Natural killer cell treated with Interleukin-12 subunit alpha and Interleukin-12 subunit beta and Interleukin-15 and Interleukin-18, amount 100 ng/mL, for 72 hours (primary cell): ENCODE results near the gene SIPA1L3. TPM values are rescaled to one million over a fixed set of nuclear protein-coding genes. Genes with fewer than 3 reads are reported as not detected.
A peak's percentile ranks its signal among the peaks of the same experiment; 100 is the strongest.

Experiments
- ATAC-seq, 2 donors: fragments of 150-1000 bp; cut with Tn5 transposase in 1 of 2; sonication (Bioruptor Pico), chemical (Tn5 transposase) in 1 of 2; 2 replicates each; pipeline ENCODE4 v1.10.0; 2021
- DNase-seq: peaks from one replicate; pipeline ENCODE4 v3.0.0; 2022; ENCODE audit warnings: low spot score
- H3K27ac Mint-ChIP-seq, 2 donors: 1 replicate in 1 of 2; 2 replicates in 1 of 2; pipeline ENCODE4 v1.8.0; 2022; ENCODE audit warnings: mixed read lengths in 2 of 2, mild to moderate bottlenecking in 1 of 2, moderate library complexity in 1 of 2
- H3K27me3 Mint-ChIP-seq, 2 donors: 1 replicate in 1 of 2; 2 replicates in 1 of 2; pipeline ENCODE4 v1.8.0; 2022; ENCODE audit warnings: mixed read lengths in 2 of 2
- H3K36me3 Mint-ChIP-seq: one replicate; pipeline ENCODE4 v1.8.0; 2022; ENCODE audit warnings: mixed read lengths
- H3K4me1 Mint-ChIP-seq, 2 donors: 1 replicate in 1 of 2; 2 replicates in 1 of 2; pipeline ENCODE4 v1.8.0; 2022; ENCODE audit warnings: low read depth in 2 of 2, mixed read lengths in 2 of 2, mild to moderate bottlenecking in 1 of 2
- H3K4me3 Mint-ChIP-seq: one replicate; pipeline ENCODE4 v1.8.0; 2022; ENCODE audit warnings: mixed read lengths
- H3K9me3 Mint-ChIP-seq: 2 replicates; pipeline ENCODE4 v1.8.0; 2022; ENCODE audit warnings: mixed read lengths
- total RNA-seq, 2 donors: library from RNA; stranded (reverse); gene quantifications; one replicate each; pipeline ENCODE4 v1.2.3, GENCODE V29; 2022

The SIPA1L3 gene
- total RNA-seq, 2 donors from 2014 or later: 16.8 to 31.0 TPM

DNA sequence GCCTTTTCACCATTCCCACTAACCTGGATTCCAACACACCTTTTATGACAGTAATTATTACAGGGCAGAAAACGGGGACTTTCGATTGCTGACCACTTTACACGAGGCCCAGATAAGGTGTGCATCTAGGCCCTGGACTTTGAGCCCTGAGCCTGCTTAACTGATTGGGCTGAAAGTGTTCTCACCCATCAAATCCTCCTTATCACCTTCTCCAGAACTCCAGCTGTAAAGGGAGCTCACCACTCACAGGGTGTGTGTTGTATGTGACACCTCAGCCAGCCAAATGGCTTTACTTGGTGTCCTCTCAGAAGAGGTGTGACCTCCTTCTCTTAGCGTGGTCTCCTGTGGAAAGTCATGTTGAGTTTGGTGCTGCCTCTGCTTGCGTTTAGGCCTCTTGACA, 36.5 kb downstream of the SIPA1L3 start:
- DNase-seq (no peak), ATAC-seq (no peak)
- peaks cover 4 to 10% of the 10 kb centered on the region in 2 donors for H3K4me1 Mint-ChIP-seq
- no peaks in the 10 kb centered on the region for H3K9me3 Mint-ChIP-seq
- H3K27ac Mint-ChIP-seq: no peak overlapping the region
- H3K27me3 Mint-ChIP-seq: no peaks in the 10 kb centered on the region
- H3K4me3 Mint-ChIP-seq: no peak overlapping the region
- H3K36me3 Mint-ChIP-seq: no peaks in the 10 kb centered on the region

DNA sequence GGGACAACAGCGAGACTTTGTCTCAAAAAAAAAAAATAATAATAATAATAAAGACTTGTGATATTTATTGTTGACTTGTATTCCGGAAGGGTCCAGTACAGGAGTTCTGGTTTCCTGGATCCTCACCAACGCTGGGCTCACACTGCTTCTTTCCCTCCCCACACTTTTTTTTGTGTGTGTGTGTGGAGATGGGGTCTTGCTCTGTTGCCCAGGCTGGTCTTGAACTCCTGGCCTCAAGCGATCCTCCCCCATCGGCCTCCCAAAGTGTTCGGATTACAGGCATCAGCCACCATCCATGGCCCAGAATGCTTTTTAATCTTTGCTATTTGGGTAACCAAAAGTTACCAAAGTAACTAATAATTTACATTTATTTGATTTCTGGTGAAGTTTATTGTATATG, 39.1 kb downstream of the SIPA1L3 start:
- Mint-ChIP-seq H3K4me1 (peaks cover 4 to 13% of the 10 kb centered on the region in 2 donors), H3K9me3 (no peaks in the 10 kb centered on the region), H3K27me3 (no peaks in the 10 kb centered on the region), H3K36me3 (no peaks in the 10 kb centered on the region), H3K4me3 (no peak overlapping the region), H3K27ac (no peak overlapping the region)
- ATAC-seq: no peak
- DNase-seq: no peak

DNA sequence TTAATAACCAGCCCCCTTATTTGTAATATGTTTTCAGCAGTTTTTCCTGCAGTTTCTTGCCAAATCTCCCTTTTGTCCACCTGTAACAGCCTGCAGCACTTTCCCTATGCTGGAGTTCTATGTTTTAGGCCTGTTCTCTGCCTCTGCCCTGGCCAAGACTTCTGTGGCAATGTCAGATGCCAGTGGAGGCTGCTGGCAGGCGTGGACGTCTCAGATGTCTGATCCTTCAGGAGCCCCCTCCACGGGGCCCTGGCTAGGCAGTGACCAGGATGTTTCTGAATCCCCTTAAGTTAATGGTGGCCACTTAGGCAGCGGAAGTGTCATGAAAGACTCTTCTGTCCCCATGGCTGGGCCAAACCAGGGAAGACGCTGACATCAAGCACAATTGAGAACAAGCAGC, 40.8 kb downstream of the SIPA1L3 start:
- DNase-seq (no peak), ATAC-seq (no peak)
- Mint-ChIP-seq H3K36me3 (no peaks in the 10 kb centered on the region), H3K4me3 (no peak overlapping the region), H3K9me3 (no peaks in the 10 kb centered on the region), H3K27ac (peak overlapping the region in 1 of 2 donors; percentile 59), H3K4me1 (peaks cover 4 to 8% of the 10 kb centered on the region in 2 donors), H3K27me3 (no peaks in the 10 kb centered on the region)

DNA sequence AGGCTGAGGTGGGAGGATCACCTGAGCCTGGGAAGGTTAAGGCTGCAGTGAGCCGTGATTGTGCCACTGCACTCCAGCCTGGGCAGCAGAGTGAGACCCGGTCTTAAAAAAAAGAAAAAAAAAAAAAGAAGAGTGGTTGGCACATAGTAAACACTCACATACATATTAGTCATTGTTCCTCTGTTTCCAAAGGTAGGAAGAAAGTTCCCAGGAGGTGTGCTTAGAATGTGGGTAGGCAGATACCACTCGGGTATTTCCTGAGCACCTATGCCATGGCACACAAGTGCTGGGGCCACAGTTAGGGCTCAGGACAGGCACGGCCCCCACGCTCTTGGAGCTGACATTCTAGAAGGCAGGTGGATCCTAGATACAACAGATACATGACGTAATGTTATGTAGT, 41.4 kb downstream of the SIPA1L3 start:
- Mint-ChIP-seq H3K27ac (no peak overlapping the region), H3K4me1 (peaks cover 4 to 6% of the 10 kb centered on the region in 2 donors), H3K9me3 (no peaks in the 10 kb centered on the region), H3K4me3 (no peak overlapping the region), H3K36me3 (no peaks in the 10 kb centered on the region), H3K27me3 (no peaks in the 10 kb centered on the region)
- no peak for DNase-seq
- ATAC-seq: no peak

DNA sequence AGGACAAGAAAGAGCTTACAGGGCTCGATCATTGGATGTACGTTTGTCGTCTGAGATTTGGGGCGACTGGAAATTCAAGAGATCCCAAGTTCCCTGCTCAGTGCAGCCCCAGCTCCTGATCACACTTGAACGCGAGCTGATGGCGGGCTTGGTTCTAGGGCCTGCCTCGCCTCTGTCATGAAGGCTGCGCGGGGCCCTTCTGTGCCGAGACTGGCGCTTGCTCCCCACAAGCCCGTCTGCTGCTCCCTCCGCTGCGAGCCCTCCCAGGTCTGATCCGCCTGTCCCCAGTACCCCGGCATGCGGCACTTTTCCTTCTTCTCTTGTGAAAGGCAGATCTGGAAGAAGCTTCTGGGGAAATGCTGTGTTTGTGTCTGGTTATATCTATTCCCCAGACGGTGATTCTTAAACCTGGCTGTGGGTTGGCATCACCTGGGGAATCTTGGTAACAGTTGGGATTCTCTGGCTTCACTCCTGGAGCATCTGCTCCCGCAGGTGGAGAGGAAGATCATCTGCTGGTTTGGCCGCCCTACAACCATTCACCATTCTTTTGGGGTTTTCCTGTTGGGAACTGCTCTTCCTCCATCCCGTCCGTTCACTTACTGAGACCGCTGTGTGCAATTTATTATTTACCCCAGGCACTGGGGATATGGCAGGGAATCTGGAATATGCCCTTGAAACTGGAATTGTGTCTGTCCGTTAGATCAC, 43.6 kb downstream of the SIPA1L3 start:
- no peaks in the 10 kb centered on the region for H3K36me3 Mint-ChIP-seq
- no peaks in the 10 kb centered on the region for H3K27me3 Mint-ChIP-seq
- no peaks in the 10 kb centered on the region for H3K9me3 Mint-ChIP-seq
- H3K27ac Mint-ChIP-seq: no peak overlapping the region
- H3K4me1 Mint-ChIP-seq: peaks cover 4 to 9% of the 10 kb centered on the region in 2 donors
- ATAC-seq (no peak), DNase-seq (no peak)
- no peak overlapping the region for H3K4me3 Mint-ChIP-seq

DNA sequence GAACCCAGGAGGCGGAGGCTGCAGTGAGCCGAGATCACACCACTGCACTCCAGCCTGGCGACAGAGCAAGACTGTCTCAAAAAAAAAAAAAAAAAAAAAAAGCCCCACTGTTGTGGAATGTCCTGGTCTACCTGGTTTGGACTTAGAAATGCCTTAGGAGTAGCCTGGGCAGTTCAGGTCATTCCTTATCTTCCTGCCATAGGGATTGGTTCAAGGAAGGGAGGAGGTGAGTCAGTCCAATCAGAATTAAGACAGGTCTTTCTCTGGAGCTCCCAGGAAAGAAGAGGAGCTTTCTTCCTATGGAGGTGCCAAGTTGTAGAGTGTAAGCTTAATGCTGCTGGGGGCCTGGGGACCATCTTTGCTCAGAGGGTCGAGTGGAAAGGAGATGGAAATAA, 44.8 kb downstream of the SIPA1L3 start:
- peaks cover 4 to 9% of the 10 kb centered on the region in 2 donors for H3K4me1 Mint-ChIP-seq
- no peak overlapping the region for H3K4me3 Mint-ChIP-seq
- H3K9me3 Mint-ChIP-seq: no peaks in the 10 kb centered on the region
- H3K27me3 Mint-ChIP-seq: no peaks in the 10 kb centered on the region
- DNase-seq (no peak), ATAC-seq (no peak)
- no peaks in the 10 kb centered on the region for H3K36me3 Mint-ChIP-seq
- H3K27ac Mint-ChIP-seq: no peak overlapping the region

DNA sequence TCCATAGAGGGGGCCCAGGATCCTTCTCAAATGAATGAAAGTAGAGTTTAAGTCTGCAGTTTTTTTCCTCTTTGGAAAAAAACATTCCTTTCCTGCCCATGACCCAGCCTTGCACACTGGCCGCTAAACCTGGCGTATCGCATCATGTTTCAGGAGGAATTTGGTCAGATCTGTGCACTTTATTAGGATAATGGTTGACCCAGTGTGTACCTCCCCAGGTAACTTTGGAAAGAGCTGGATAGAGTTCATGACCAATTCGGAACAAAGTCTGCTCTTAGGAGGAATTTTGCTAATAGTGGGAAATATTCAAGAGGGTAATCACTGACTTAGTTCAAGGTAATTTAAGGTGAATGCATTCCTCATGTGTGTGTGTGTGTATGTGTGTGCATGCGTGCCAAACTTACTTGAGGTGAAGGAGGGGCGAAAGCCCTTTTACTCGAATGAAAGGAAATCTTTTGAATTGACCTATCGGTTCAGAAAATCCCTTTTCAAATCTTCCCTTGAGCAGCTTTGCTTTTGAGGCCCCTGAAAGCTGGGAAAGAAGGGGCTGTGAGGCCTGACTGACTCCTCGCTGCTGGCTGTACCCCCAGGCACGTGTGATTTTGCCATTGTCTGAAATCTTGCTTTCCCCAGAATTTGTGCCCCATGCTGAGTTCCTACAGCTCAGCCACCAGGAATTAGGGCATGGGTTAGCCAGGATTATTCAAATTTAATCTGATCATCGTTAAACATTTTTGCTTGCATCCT, 46.3 kb downstream of the SIPA1L3 start:
- Mint-ChIP-seq H3K27me3 (no peaks in the 10 kb centered on the region), H3K36me3 (no peaks in the 10 kb centered on the region), H3K27ac (no peak overlapping the region), H3K4me3 (no peak overlapping the region), H3K4me1 (peaks cover 4 to 11% of the 10 kb centered on the region in 2 donors), H3K9me3 (no peaks in the 10 kb centered on the region)
- no peak for DNase-seq
- ATAC-seq: no peak

DNA sequence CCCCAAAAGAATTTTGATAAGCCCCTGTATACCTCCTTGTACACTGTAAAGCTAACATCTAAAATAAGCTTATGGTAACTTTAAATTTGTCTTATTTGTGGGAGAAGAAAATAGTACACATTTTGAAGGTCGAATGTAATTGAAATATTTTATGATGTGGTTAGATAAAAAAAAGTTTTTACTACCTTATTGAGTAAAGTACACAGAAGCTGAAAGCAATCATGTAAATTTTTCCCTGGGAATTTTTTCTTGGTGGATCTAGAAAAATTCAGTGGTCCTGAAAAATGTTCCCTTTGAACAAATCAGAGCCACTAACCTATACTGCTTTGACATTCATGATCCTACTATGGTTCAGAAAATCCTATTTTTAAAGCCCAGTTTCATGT, 46.9 kb downstream of the SIPA1L3 start:
- no peaks in the 10 kb centered on the region for H3K9me3 Mint-ChIP-seq
- H3K27ac Mint-ChIP-seq: no peak overlapping the region
- H3K27me3 Mint-ChIP-seq: no peaks in the 10 kb centered on the region
- DNase-seq: no peak
- H3K4me1 Mint-ChIP-seq: peaks cover 8 to 11% of the 10 kb centered on the region in 2 donors
- ATAC-seq: no peak
- no peak overlapping the region for H3K4me3 Mint-ChIP-seq
- H3K36me3 Mint-ChIP-seq: no peaks in the 10 kb centered on the region

DNA sequence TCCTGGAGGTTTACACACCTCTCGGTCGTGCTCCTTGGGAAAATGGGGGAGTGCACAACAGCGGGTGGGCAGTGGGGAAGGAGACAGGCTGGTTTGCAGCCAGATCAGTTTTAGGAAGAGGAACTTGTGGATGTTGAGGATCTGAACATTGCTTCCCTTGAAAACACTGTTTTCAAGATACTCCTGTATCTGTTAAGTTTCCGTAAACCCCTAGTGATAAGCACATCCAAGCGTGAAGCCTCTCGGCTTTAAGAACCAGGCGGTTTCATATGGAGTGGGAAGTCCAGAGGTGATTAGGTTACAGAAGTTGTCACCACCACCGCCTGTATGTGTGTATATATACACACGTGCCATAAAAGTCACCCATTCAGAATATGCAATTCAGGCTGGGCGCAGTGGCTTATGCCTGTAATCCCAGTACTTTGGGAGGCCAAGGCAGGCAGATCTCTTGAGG, 47.4 kb downstream of the SIPA1L3 start:
- Mint-ChIP-seq H3K27me3 (no peaks in the 10 kb centered on the region), H3K36me3 (no peaks in the 10 kb centered on the region), H3K27ac (no peak overlapping the region), H3K4me3 (no peak overlapping the region), H3K9me3 (no peaks in the 10 kb centered on the region), H3K4me1 (peaks cover 13 to 14% of the 10 kb centered on the region in 2 donors)
- no peak for ATAC-seq
- no peak for DNase-seq

DNA sequence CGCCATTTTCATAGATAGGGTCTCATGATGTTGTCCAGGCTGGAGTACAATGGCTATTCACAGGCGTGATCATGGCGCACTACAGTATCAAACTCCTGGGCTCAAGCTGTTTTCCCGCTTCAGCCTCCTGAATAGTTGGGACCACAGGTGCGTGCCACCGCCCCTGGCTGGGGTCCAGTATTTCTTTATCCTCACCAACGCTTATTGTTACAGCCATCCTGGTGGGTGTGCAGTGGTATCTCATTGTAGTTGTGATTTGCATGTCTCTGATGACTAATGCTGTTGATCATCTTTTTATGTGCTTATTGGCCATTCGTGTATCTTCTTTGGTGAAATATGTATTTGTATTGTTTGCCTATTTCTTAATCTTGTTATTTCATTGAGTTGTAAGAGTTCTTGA, 49.0 kb downstream of the SIPA1L3 start:
- no peaks in the 10 kb centered on the region for H3K27me3 Mint-ChIP-seq
- no peaks in the 10 kb centered on the region for H3K36me3 Mint-ChIP-seq
- DNase-seq (no peak), ATAC-seq (no peak)
- no peak overlapping the region for H3K27ac Mint-ChIP-seq
- H3K4me1 Mint-ChIP-seq: peaks cover 11 to 16% of the 10 kb centered on the region in 2 donors
- no peaks in the 10 kb centered on the region for H3K9me3 Mint-ChIP-seq
- no peak overlapping the region for H3K4me3 Mint-ChIP-seq

DNA sequence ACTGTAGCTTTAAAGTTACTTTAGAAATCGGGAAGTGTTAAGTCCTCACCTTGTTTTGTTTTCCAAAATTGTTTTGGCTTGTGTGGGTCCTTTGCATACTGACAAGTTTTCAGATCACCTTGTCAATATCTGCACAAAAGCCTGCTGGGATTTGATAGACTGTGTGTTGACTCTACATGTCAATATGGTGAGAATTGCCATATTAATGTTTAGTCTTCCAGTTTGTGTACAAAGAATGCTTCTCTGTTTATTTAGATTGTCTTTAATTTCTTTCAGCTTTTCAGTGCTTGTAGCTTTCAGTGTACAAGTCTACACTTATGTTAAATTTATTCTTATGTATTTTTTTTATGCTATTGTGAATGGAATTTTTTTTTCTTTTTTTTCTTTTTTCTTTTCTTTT, 50.2 kb downstream of the SIPA1L3 start:
- peaks cover 6% of the 10 kb centered on the region for H3K36me3 Mint-ChIP-seq
- no peak overlapping the region for H3K27ac Mint-ChIP-seq
- no peak overlapping the region for H3K4me3 Mint-ChIP-seq
- no peak for ATAC-seq
- H3K27me3 Mint-ChIP-seq: no peaks in the 10 kb centered on the region
- peaks cover 10 to 16% of the 10 kb centered on the region in 2 donors for H3K4me1 Mint-ChIP-seq
- no peak for DNase-seq
- peaks cover 6% of the 10 kb centered on the region for H3K9me3 Mint-ChIP-seq

DNA sequence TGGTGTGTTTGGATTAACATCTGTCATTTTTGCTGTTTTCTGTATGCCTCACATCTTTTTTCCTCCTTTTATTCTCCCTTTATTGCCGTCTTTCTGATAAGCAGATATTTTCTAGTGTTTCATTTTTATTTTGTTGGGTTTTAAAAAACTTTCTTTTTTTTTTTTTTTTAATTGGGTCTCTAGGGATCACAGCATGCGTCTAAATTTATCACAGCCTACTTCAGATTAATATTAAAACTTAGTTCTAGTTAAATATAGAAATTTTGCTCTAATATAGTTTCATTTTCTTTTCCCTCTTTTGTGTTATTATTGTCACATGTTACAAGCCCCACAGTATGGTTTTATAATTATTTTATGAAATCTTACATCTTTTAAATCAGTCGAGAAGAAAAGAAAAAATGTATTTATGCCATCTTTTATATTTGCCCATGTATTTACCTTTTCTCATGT, 52.7 kb downstream of the SIPA1L3 start:
- Mint-ChIP-seq H3K27ac (no peak overlapping the region), H3K4me3 (no peak overlapping the region)

DNA sequence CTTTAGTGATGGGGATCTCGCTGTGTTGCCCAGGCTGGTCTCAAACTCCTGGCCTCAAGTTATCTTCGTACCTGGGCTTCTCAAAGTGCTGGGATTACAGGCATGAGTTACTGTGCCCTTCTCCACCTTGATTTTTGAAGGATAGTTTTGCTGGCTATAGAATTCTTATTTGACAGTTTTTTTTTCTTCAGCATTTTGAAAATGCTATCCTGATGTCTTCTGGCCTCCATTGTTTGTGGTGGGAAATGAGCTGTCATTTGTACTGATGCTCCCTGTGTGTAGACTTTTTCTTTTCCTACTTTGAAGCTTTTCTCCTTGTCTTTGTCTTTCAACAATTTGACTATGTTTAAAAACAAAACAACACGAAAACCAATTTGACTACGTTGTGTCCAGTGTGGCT, 54.2 kb downstream of the SIPA1L3 start:
- Mint-ChIP-seq H3K4me3 (no peak overlapping the region), H3K27ac (no peak overlapping the region), H3K36me3 (peaks cover 6% of the 10 kb centered on the region), H3K27me3 (no peaks in the 10 kb centered on the region), H3K9me3 (peaks cover 6% of the 10 kb centered on the region), H3K4me1 (peaks cover 9 to 16% of the 10 kb centered on the region in 2 donors)
- ATAC-seq: no peak
- no peak for DNase-seq

More for the DNA sequence above, 52.7 kb downstream of the SIPA1L3 start:
- peaks cover 13 to 16% of the 10 kb centered on the region in 2 donors for H3K4me1 Mint-ChIP-seq
- no peak for ATAC-seq
- H3K36me3 Mint-ChIP-seq: peaks cover 6% of the 10 kb centered on the region
- DNase-seq: no peak
- peaks cover 6% of the 10 kb centered on the region for H3K9me3 Mint-ChIP-seq
- H3K27me3 Mint-ChIP-seq: no peaks in the 10 kb centered on the region

DNA sequence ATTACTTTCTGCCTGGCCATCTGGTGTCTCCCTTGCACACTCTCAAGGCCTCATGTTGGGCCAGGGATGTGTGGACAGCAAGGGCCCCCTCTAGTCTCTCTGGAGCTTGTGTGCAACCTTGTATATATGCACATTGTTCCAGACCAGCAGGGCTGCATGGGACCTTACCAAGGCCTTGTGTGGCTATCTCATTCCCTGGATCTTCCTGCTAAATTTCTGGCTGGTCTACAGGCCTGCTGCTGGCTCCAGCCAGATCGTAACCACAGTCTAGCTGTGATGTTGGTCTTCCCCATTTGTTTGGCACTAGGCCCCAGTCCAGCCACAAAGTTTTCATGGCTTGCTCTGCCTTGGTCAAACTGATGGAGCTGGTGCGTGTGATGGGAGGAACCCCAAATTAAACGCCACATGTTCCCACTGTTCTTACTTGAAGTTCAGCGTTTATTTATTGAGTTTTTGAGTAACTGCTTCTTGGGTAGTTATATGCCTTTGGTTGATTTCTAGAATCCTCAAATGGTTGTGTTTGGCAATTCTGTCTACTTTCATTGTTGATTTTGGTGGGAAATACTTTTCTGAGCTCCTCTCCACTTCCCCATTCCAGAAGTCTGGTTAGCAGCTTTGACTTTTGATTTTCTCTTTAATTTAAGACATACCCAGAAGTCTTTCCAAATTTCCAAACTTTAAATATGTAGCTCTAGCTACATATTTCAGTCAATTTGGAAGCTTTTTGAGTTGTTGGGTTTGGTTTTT, 56.4 kb downstream of the SIPA1L3 start:
- peaks cover 6% of the 10 kb centered on the region for H3K9me3 Mint-ChIP-seq
- H3K27ac Mint-ChIP-seq: no peak overlapping the region
- H3K4me1 Mint-ChIP-seq: peaks cover 7 to 11% of the 10 kb centered on the region in 2 donors
- H3K4me3 Mint-ChIP-seq: no peak overlapping the region
- ATAC-seq (no peak), DNase-seq (no peak)
- H3K36me3 Mint-ChIP-seq: peaks cover 6% of the 10 kb centered on the region
- H3K27me3 Mint-ChIP-seq: no peaks in the 10 kb centered on the region
